GM12878 (cell line): ENCODE measurements around the gene DCTN4. TPM values are rescaled to one million over a fixed set of nuclear protein-coding genes. Genes with fewer than 3 reads are reported as not detected.

Experiments used
- ATAC-seq: fragments of 200-7000 bp; cut with Tn5 transposase; 3 replicates; pipeline ENCODE4 v1.9.1; 2020; ENCODE audit warnings: mild to moderate bottlenecking, moderate library complexity
- BruUV-seq: library from RNA; stranded (reverse); fragments of 400-500 nt; replicated peaks from 2 replicates; lab custom pipeline; 2021; lab: Mats Ljungman, UMichigan
- CTCF ChIA-PET: fragments of 300-600 bp; sonication (Branson Sonifier 250); formaldehyde crosslinking; extraction: SDS; loops from one replicate; lab custom pipeline; 2021; ENCODE audit warnings: inconsistent platforms; lab: Yijun Ruan, JAX
- POLR2A ChIA-PET: fragments of 350-600 bp; formaldehyde crosslinking; extraction: SDS; loops from one replicate; lab custom pipeline; 2021; ENCODE audit warnings: inconsistent platforms; lab: Charles Lee
- RAD21 ChIA-PET: fragments of 300-600 bp; sonication (Branson Sonifier 250); formaldehyde crosslinking; loops from one replicate; lab custom pipeline; 2023; ENCODE audit warnings: antibody characterized with exemption; ENCODE audit not compliant: unreplicated experiment; lab: Charles Lee
- SMC1A ChIA-PET: fragments of 300-600 bp; sonication (Branson Sonifier 250); formaldehyde crosslinking; loops from one replicate; lab custom pipeline; 2023; ENCODE audit not compliant: unreplicated experiment, uncharacterized antibody; lab: Charles Lee
- DNase-seq: peaks from one replicate; pipeline ENCODE4 v3.0.0-alpha.2; 2011; ENCODE audit warnings: low read depth, low spot score
- FAIRE-seq: peaks from 3 replicates; lab custom pipeline; 2011; peaks lifted over from hg19 to GRCh38; lab: Jason Lieb, UNC
- H2AFZ ChIP-seq: 2 replicates; pipeline ENCODE4 v1.6.0; 2011; ENCODE audit warnings: low read depth, low read length, control low read depth; ENCODE audit not compliant: control insufficient read depth
- H3K27ac ChIP-seq: 2 replicates; pipeline ENCODE4 v1.5.1; 2011; ENCODE audit warnings: control low read depth; ENCODE audit not compliant: control insufficient read depth, insufficient read depth
- H3K27me3 ChIP-seq, 2 experiments: replicated peaks in 1 of 2; 2 replicates each; pipeline versions ENCODE4 v1.6.0 to v1.6.1; 2011; ENCODE audit warnings: low read length in 1 of 2; ENCODE audit not compliant: control insufficient read depth in 2 of 2, insufficient read depth in 2 of 2
- H3K36me3 ChIP-seq, 2 experiments: 2 replicates each; pipeline ENCODE4 v1.5.1; 2011; ENCODE audit warnings: low read length in 1 of 2; ENCODE audit not compliant: control insufficient read depth in 2 of 2, insufficient read depth in 2 of 2
- H3K4me1 ChIP-seq: 2 replicates; pipeline ENCODE4 v1.6.1; 2011; ENCODE audit warnings: mild to moderate bottlenecking, low read length, moderate library complexity, mixed read lengths; ENCODE audit not compliant: control insufficient read depth, insufficient read depth
- H3K4me2 ChIP-seq: 2 replicates; pipeline ENCODE4 v1.6.0; 2011; ENCODE audit warnings: control low read depth; ENCODE audit not compliant: control insufficient read depth, insufficient read depth
- H3K4me3 ChIP-seq: fragments of 200-600 bp; sonication (generic); 2 replicates; pipeline ENCODE4 v1.5.1; 2016
- H3K79me2 ChIP-seq: 2 replicates; pipeline ENCODE4 v1.6.0; 2011; ENCODE audit warnings: low read length; ENCODE audit not compliant: control insufficient read depth, insufficient read depth
- H3K9ac ChIP-seq: 2 replicates; pipeline ENCODE4 v1.8.0; 2011; ENCODE audit warnings: low read length, control low read depth, mixed read lengths; ENCODE audit not compliant: control insufficient read depth, insufficient read depth
- H3K9me3 ChIP-seq: replicated peaks from 3 replicates; pipeline ENCODE4 v1.5.1; 2011; ENCODE audit warnings: mild to moderate bottlenecking, low read length; ENCODE audit not compliant: control insufficient read depth, insufficient read depth
- H4K20me1 ChIP-seq: 2 replicates; pipeline ENCODE4 v1.6.0; 2011; ENCODE audit not compliant: control insufficient read depth, insufficient read depth
- ATF2 ChIP-seq: IDR thresholded peaks from 2 replicates; pipeline ENCODE4 v1.6.1; 2012; ENCODE audit warnings: low read length, inconsistent platforms
- EP300 ChIP-seq, 2 experiments: fragments of 150-350 bp in 1 of 2; IDR thresholded peaks; 2 replicates each; pipeline ENCODE4 v1.6.1; 2011 to 2012; ENCODE audit warnings: low read depth in 2 of 2, low read length in 2 of 2, borderline replicate concordance in 1 of 2, improper control_type of control experiment in 1 of 2, inconsistent platforms in 1 of 2; ENCODE audit not compliant: control insufficient read depth in 1 of 2
- IRF3 ChIP-seq: fragments of 450-650 bp; IDR thresholded peaks from 2 replicates; pipeline ENCODE4 v1.6.1; 2014; ENCODE audit warnings: mild to moderate bottlenecking
- MEF2B ChIP-seq: fragments of 450-650 bp; IDR thresholded peaks from 2 replicates; pipeline ENCODE4 v1.6.1; 2018; ENCODE audit warnings: mild to moderate bottlenecking, moderate library complexity; ENCODE audit not compliant: partially characterized antibody, poor library complexity, severe bottlenecking
- SREBF2 ChIP-seq: IDR thresholded peaks from 2 replicates; pipeline ENCODE4 v1.6.1; 2012; ENCODE audit warnings: mild to moderate bottlenecking, low read length
- ZBED1 ChIP-seq: IDR thresholded peaks from 2 replicates; pipeline ENCODE4 v1.6.1; 2016; ENCODE audit warnings: borderline replicate concordance
- ZBTB4 ChIP-seq: fragments of 450-650 bp; formaldehyde crosslinking; IDR thresholded peaks from 2 replicates; pipeline ENCODE4 v1.4.0; 2022; ENCODE audit warnings: mild to moderate bottlenecking, moderate library complexity
- ZNF217 ChIP-seq: fragments of 450-650 bp; IDR thresholded peaks from 2 replicates; pipeline ENCODE4 v1.6.1; 2017; ENCODE audit warnings: antibody characterized with exemption, mild to moderate bottlenecking
- WGBS: methylation state at CpG from one replicate; pipeline ENCODE4 v1.1.6; 2016; ENCODE audit warnings: low lambda C conversion rate; ENCODE audit not compliant: insufficient replicate concordance, insufficient coverage; ENCODE audit errors: missing lambda C conversion rate; 5-methylcytosine and 5-hydroxymethylcytosine counted together
- in situ Hi-C: fragments of 300-500 bp; cut with MboI; formaldehyde crosslinking; loops from 9 replicates; pipeline ENCODE4 v1.14.3; 2018; ENCODE audit warnings: mixed read lengths
- intact Hi-C: fragments of 100-400 bp; cut with micrococcal nuclease; formaldehyde crosslinking; loops from one replicate; pipeline ENCODE4 v1.14.2; 2022; ENCODE audit not compliant: unreplicated experiment
- polyA plus RNA-seq, 11 experiments: library from polyadenylated mRNA; depleted of rRNA in 4 of 11; unstranded in 6 of 11; stranded (reverse) in 5 of 11; fragments of >200 nt; fragmentation: Nextera tagmentation in 4 of 11; fragmentation: Illumina TruSeq in 1 of 11; extraction: Ambion mirVana in 4 of 11; extraction: Trizol in 1 of 11; gene quantifications; 1 replicate in 1 of 11; 2 replicates in 10 of 11; pipeline versions ENCODE4 v1.2.1 to v1.2.3, GENCODE V29; 2011 to 2016; ENCODE audit warnings: inconsistent platforms in 2 of 11, missing spikeins in 2 of 11, low read depth in 1 of 11
- total RNA-seq, 4 experiments: library from RNA; depleted of rRNA in 3 of 4; stranded (reverse); fragments of >200 nt in 3 of 4; fragmentation: Illumina TruSeq in 1 of 4; extraction: Trizol in 1 of 4; gene quantifications; 2 replicates each; pipeline versions ENCODE4 v1.2.1 to v1.2.3, GENCODE V29; 2013 to 2021

The DCTN4 gene
- total and polyA plus RNA-seq, 10 of the 15 experiments (the other 5 are each of a cell fraction or from before 2014, with no cell fraction given), result 7.6 to 27.8 (median 18.0) TPM

- ATAC-seq, result no peak
- ChIA-PET RAD21 (interaction anchor here (0.6 kb wide), 1 partner anchor 361 kb away, joined by 3 read pairs; no protein-coding TSS in a partner anchor), CTCF (interaction anchor here (1.5 kb wide), 1 partner anchor 18 kb away, joined by 3 read pairs; no protein-coding TSS in a partner anchor), POLR2A (interaction anchor here (1.8 kb wide), 1 partner anchor 15 kb away, joined by 6 read pairs; no protein-coding TSS in a partner anchor), SMC1A (interaction anchor here (1.3 to 1.4 kb wide), 2 partner anchors 18 to 93 kb away, joined by 3 to 5 read pairs; partner anchors contain the start of gene IRGM)
- no peak for DNase-seq
- FAIRE-seq, result no peak
- H3K27me3 ChIP-seq, result no peaks in the 10 kb centered on the region
- H3K4me3 ChIP-seq, result no peak overlapping the region
- 95% methylated on average over 5 of the region's 5 CpGs for WGBS
- H3K9ac ChIP-seq, result no peak overlapping the region
- H3K36me3 ChIP-seq, result peaks cover 4 to 14% of the 10 kb centered on the region in 2 experiments; a peak in 3 of 4 replicates
- no peak for TF ChIP-seq ZBED1
- TF ChIP-seq ZBTB4 (CRISPR knock-in tag), result no peak
- no peak for TF ChIP-seq MEF2B
- TF ChIP-seq ZNF217, result no peak
- TF ChIP-seq IRF3, result no peak
- TF ChIP-seq ATF2, result no peak
- TF ChIP-seq SREBF2, result no peak
- TF ChIP-seq EP300 (IDR thresholded peaks at IDR 0.05; ENCODE audit: borderline replicate concordance in 1 of 2, control insufficient read depth in 1 of 2, low read depth in 2 of 2, low read length in 2 of 2), result no peak
- TF ChIP-seq, all 136 proteins: peak for 0
- TSS peak; percentile 1 for BruUV-seq
- Histone ChIP-seq H2AFZ (no peak overlapping the region), H3K27ac (no peak overlapping the region), H4K20me1 (no peaks in the 10 kb centered on the region), H3K4me2 (no peak overlapping the region), H3K79me2 (peaks cover 49% of the 10 kb centered on the region), H3K4me1 (no peaks in the 10 kb centered on the region; the same call in 1 of the 2 replicates), H3K9me3 (peaks cover 3% of the 10 kb centered on the region)
- in situ Hi-C loops (no loop called here), intact Hi-C loops (no loop called here)
These were observed 5.4 kb downstream of the DCTN4 start for GRCh38 chr5:150753463-150753862.
